Memory B cell (primary cell): ENCODE results near the gene GSE1.

Source experiments
- ATAC-seq: fragments of 150-1000 bp; cut with Tn5 transposase; 2 replicates; pipeline ENCODE4 v1.10.0; 2021; ENCODE audit warnings: low read depth, mild to moderate bottlenecking, moderate library complexity
- DNase-seq, 2 donors: peaks; one replicate each; pipeline ENCODE4 v3.0.0; 2022; ENCODE audit warnings: low spot score in 2 of 2
- H3K27ac Mint-ChIP-seq: one replicate; pipeline ENCODE4 v1.8.0; 2022; ENCODE audit warnings: mild to moderate bottlenecking, moderate library complexity, mixed read lengths
- H3K27me3 Mint-ChIP-seq: one replicate; pipeline ENCODE4 v1.8.0; 2022; ENCODE audit warnings: mixed read lengths
- H3K36me3 Mint-ChIP-seq: one replicate; pipeline ENCODE4 v1.8.0; 2022; ENCODE audit warnings: mild to moderate bottlenecking, mixed read lengths
- H3K4me1 Mint-ChIP-seq: one replicate; pipeline ENCODE4 v1.8.0; 2022; ENCODE audit warnings: mixed read lengths
- H3K4me3 Mint-ChIP-seq: one replicate; pipeline ENCODE4 v1.8.0; 2022; ENCODE audit warnings: mild to moderate bottlenecking, moderate library complexity, mixed read lengths
- H3K9me3 Mint-ChIP-seq: one replicate; pipeline ENCODE4 v1.8.0; 2022; ENCODE audit warnings: mixed read lengths

GSE1 gene

DNA sequence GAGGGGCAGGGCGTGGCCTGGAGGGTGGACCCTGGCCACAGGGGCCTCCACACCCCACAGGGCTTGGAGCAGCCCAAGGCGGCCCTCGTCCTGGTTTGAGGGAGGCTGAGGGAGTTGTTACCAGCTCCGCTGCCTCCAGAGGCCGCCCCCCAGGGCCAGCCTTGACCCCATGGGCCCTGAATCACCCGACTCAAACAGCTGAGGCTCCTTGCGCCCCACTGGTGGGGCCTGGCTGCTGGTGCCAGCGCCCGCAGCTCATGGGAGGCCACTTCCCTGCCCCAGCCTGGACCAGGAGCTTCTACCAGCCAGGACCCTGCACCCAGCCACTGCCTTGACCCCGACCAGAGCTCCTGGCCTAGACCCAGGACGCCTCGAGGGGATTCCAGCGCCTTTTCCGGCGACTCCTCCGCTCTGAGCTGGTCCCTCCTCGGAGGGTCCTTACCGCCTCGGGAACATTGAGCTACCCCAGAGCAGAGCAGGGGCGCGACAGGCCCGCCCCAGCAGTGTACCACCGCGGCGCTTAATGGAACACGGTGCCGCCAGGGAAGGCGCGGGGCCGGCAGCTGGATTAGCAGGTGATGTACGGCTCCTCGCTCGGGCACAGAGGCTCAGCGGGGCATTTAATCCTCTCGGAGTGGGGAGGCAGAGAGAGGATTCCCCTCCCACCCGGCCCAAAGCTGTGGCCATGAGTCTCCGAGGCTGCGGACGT is 37.2 kb downstream of the GSE1 start:
- Mint-ChIP-seq H3K4me1 (peaks cover 2% of the 10 kb centered on the region), H3K27ac (no peak overlapping the region), H3K9me3 (no peaks in the 10 kb centered on the region), H3K36me3 (peaks cover 7% of the 10 kb centered on the region), H3K27me3 (no peaks in the 10 kb centered on the region), H3K4me3 (no peak overlapping the region)
- DNase-seq, result no peak
- no peak for ATAC-seq

GRCh38 chr16:85650844-85651628 is 37.9 kb downstream of the GSE1 start:
- Mint-ChIP-seq H3K4me1 (no peaks in the 10 kb centered on the region), H3K4me3 (no peak overlapping the region), H3K36me3 (peaks cover 11% of the 10 kb centered on the region), H3K27me3 (no peaks in the 10 kb centered on the region), H3K9me3 (no peaks in the 10 kb centered on the region), H3K27ac (no peak overlapping the region)
- ATAC-seq (no peak), DNase-seq (no peak)

DNA sequence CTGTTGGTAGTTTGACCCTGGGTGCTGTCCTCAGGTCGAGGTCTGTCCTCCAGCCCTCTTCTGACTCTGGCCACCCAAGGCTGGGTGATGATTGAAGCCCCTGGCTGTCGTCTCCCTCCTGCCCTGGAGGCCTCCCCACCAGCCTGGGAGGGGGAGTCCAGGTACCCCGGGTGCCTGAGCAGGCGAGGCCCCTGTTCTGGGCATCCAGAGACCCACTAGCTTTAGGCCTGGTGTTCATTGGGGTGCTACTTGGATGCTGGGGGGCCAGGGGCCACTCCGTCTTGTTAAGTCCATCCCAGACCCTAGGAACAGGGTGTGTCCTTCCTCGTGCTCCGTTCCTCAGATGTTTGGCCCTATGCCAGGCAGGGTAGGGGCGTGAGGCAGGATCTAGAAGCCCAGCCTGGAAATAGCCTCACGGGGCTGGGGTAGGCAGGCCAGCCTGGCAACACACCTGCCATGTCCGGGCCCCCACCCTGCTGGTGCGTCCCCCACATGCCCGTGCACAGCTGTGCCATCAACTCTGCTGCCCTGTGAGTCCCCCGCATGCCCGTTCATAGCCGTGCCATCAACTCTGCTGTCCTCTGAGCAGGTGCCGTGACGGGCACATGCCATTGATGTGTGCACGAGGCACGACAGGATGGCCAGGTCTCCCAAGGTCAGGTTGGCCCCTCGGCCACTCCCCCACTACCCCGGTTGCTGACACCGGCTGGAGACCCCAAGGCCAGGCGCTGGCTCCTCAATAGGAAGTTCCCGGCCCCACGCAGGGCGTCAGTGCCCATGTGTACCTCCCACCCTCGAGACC is 38.7 kb downstream of the GSE1 start:
- no peak overlapping the region for H3K27ac Mint-ChIP-seq
- no peak for ATAC-seq
- no peaks in the 10 kb centered on the region for H3K27me3 Mint-ChIP-seq
- H3K4me3 Mint-ChIP-seq, result no peak overlapping the region
- H3K36me3 Mint-ChIP-seq, result peaks cover 14% of the 10 kb centered on the region
- no peaks in the 10 kb centered on the region for H3K4me1 Mint-ChIP-seq
- no peaks in the 10 kb centered on the region for H3K9me3 Mint-ChIP-seq
- no peak for DNase-seq

DNA sequence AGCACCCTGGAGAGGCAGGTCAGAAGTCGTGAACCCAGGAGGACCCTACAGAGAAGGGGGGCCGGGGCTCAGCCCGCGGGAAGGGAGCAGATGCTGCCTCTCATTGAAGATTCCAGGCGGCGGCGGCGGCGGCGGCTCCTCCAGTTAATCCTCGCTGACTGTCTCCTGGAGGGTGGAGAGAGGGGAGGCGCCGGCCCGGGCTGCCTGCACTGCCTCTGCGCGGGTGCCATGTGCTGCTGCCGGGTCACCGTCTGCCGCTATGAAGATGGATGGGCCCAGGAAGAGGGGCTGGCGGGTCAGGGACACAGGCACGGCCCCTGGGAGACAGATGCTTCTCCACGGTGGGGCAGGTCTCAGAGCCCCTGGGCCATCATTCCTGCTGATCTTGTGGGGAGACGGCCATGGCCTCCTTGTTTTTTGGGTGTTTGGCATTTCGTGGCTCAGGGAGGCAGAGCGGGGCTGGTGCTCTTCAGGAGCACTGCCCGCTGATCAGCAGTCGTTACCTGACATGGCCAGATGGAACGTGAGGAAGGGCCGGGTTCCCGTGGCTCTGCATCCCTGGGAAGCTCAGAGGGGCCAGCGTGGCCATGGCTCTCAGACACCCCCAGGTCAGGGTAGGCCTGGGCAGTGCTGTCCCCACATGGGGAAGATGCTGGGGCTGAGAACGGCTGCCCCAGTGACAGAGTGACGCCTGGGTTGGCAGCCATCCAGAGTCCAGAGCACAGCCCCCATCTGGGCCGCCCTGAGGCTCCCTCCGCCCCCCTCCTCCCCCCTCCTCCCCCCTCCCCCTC is 39.5 kb downstream of the GSE1 start:
- ATAC-seq, result no peak
- Mint-ChIP-seq H3K9me3 (no peaks in the 10 kb centered on the region), H3K27ac (no peak overlapping the region), H3K4me3 (no peak overlapping the region), H3K4me1 (no peaks in the 10 kb centered on the region), H3K36me3 (peaks cover 18% of the 10 kb centered on the region), H3K27me3 (no peaks in the 10 kb centered on the region)
- DNase-seq, result no peak

- Mint-ChIP-seq H3K4me3 (no peak overlapping the region), H3K36me3 (peaks cover 18% of the 10 kb centered on the region), H3K27ac (no peak overlapping the region), H3K27me3 (no peaks in the 10 kb centered on the region), H3K4me1 (no peaks in the 10 kb centered on the region), H3K9me3 (no peaks in the 10 kb centered on the region)
- no peak for DNase-seq
- ATAC-seq, result no peak
Measured at GRCh38 chr16:85653290-85653891, 40.3 kb downstream of the GSE1 start.

- DNase-seq, result no peak
- Mint-ChIP-seq H3K27ac (no peak overlapping the region), H3K4me1 (no peaks in the 10 kb centered on the region), H3K36me3 (peaks cover 18% of the 10 kb centered on the region), H3K9me3 (no peaks in the 10 kb centered on the region), H3K27me3 (no peaks in the 10 kb centered on the region), H3K4me3 (no peak overlapping the region)
- no peak for ATAC-seq
Measured at GRCh38 chr16:85654251-85655095, 41.4 kb downstream of the GSE1 start.

GRCh38 chr16:85655216-85656129 is 42.4 kb downstream of the GSE1 start:
- Mint-ChIP-seq H3K4me1 (peaks cover 3% of the 10 kb centered on the region), H3K4me3 (no peak overlapping the region), H3K9me3 (no peaks in the 10 kb centered on the region), H3K27ac (no peak overlapping the region), H3K27me3 (no peaks in the 10 kb centered on the region), H3K36me3 (peaks cover 22% of the 10 kb centered on the region)
- no peak for DNase-seq
- ATAC-seq, result no peak

DNA sequence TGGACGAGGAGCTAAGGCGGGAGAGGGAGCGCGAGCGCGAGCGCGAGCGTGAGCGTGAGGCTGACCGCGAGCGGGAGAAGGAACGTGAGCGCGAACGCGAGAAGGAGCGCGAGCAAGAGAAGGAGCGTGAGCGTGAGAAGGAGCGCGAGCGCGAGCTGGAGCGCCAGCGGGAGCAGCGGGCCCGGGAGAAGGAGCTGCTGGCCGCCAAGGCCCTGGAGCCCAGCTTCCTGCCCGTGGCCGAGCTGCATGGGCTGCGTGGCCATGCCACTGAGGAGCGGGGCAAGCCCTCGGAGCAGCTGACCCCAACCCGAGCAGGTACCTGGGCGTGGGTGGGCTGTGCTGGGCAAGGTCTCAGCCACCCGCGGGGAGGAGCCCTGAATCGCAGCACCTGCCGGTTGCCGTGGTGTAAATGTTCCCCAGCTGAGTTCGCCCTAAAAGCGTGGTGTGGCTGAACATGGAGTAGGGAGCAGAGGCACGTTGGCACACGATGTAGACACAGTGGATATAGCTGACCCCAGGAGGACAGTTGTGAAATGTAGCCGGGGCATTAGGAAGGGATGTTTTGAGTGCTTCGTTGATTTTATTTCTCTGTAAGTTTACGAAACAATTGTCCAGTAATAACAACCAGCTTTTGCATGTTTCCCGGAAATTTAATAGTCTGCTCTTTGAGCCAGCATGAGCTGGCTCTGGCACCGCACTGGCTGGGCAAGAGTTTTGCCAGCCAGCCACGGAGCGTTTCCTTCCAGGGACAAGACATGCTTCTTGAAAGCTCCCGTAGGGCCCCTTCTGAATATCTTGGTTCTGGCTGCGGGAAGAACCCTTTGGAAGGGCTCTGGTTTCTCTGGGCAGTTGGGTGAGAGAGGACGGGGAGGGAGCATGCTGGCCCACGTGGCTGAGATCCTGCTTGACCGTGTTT is 43.5 kb downstream of the GSE1 start:
- H3K36me3 Mint-ChIP-seq, result peaks cover 22% of the 10 kb centered on the region

GRCh38 chr16:85657267-85657650 is 44.1 kb downstream of the GSE1 start:
- H3K4me3 Mint-ChIP-seq, result no peak overlapping the region
- peaks cover 25% of the 10 kb centered on the region for H3K36me3 Mint-ChIP-seq
- ATAC-seq, result no peak
- no peaks in the 10 kb centered on the region for H3K27me3 Mint-ChIP-seq
- H3K4me1 Mint-ChIP-seq, result peaks cover 3% of the 10 kb centered on the region
- no peak overlapping the region for H3K27ac Mint-ChIP-seq
- H3K9me3 Mint-ChIP-seq, result no peaks in the 10 kb centered on the region
- no peak for DNase-seq

More for the DNA sequence above, 43.5 kb downstream of the GSE1 start:
- Mint-ChIP-seq H3K4me3 (no peak overlapping the region), H3K4me1 (peaks cover 3% of the 10 kb centered on the region), H3K9me3 (no peaks in the 10 kb centered on the region), H3K27ac (no peak overlapping the region), H3K27me3 (no peaks in the 10 kb centered on the region)
- no peak for ATAC-seq
- DNase-seq, result no peak

GRCh38 chr16:85657996-85658395 is 44.9 kb downstream of the GSE1 start:
- Mint-ChIP-seq H3K4me3 (no peak overlapping the region), H3K4me1 (peaks cover 3% of the 10 kb centered on the region), H3K27ac (no peak overlapping the region), H3K9me3 (no peaks in the 10 kb centered on the region), H3K27me3 (no peaks in the 10 kb centered on the region), H3K36me3 (peaks cover 28% of the 10 kb centered on the region)
- ATAC-seq (no peak), DNase-seq (no peak)
